ENCODE measurements around the gene YPEL5.

The YPEL5 gene

DNA sequence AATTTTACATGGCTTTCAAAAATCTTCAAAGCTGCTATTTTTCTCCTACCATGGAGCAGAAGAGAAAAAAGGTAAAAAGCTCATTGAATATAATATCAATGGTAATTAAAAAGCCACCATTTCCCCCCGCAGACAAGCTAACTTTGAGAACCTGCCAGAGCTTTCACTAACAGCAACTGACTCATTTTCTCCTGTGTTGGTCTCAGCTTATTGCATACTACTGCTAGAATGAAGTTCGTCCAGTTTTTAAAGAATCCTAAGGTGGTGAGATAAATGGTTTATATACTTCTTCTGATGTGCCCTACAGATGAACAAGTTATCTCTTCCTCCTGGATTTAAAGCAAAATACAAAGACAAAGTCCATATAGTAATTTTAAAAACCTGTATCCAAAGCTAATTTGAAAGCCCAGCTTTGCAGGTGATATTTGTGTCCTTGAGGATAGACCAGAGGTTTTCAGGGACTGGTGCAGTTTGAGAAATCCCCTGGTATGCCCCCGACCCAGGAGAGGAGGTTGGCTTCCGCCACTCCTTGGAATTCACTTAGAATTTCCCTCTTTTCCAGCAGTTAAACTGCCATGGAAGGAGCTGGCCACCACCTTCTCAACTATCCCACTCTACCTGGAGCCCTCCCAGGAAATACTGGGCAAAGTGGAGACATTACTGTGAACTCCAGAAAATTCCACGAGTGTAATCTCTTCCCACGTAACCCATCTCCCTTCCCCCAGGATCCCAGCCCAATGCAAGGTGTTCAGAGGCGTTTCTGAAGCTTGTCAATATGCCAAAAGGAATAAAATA is 17.5 kb downstream of the YPEL5 start:
- no peak for DNase-seq (ENCODE audit: low spot score)
- in situ Hi-C loops (cut with MboI; ENCODE audit: low sequenced_read_pairs, unreplicated experiment): no loop called here
- TF ChIP-seq, protein P1, sequence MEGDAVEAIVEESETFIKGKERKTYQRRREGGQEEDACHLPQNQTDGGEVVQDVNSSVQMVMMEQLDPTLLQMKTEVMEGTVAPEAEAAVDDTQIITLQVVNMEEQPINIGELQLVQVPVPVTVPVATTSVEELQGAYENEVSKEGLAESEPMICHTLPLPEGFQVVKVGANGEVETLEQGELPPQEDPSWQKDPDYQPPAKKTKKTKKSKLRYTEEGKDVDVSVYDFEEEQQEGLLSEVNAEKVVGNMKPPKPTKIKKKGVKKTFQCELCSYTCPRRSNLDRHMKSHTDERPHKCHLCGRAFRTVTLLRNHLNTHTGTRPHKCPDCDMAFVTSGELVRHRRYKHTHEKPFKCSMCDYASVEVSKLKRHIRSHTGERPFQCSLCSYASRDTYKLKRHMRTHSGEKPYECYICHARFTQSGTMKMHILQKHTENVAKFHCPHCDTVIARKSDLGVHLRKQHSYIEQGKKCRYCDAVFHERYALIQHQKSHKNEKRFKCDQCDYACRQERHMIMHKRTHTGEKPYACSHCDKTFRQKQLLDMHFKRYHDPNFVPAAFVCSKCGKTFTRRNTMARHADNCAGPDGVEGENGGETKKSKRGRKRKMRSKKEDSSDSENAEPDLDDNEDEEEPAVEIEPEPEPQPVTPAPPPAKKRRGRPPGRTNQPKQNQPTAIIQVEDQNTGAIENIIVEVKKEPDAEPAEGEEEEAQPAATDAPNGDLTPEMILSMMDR (IDR thresholded peaks at IDR 0.05; ENCODE audit: borderline replicate concordance, control extremely low read depth, extremely low read depth, insufficient read depth, missing control alignments): no peak

DNA sequence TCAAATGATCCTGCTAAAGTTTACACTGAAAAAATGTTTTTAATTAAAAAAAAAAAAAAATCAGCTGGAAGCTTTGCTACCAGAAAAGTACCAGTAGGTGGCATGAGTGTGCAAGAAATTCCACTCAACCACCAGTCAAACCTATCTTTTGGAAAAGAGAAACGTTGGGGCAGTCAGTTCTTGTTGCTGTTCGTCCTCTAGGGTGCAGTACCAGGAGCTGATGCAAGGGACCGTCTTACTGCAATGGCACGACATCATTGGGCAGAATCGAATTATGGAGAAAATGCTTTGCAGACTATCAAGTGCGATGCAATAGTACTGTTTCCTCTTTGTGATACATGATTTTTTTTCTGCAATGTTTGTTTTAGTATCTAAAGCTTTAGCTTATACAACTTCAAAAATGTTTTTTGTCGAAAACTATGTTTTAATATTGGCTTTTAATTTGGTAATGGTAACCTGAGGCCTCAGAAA is 18.3 kb downstream of the YPEL5 start:
- peak; percentile 77 for DNase-seq (ENCODE audit: low spot score)
- in situ Hi-C loops (cut with MboI; ENCODE audit: low sequenced_read_pairs, unreplicated experiment): loop anchor here (5.0 kb wide), 1 partner anchor 542 kb away; no protein-coding TSS in a partner anchor
- TF ChIP-seq, protein P1 (IDR thresholded peaks at IDR 0.05; ENCODE audit: borderline replicate concordance, control extremely low read depth, extremely low read depth, insufficient read depth, missing control alignments): peak; percentile 55

DNA sequence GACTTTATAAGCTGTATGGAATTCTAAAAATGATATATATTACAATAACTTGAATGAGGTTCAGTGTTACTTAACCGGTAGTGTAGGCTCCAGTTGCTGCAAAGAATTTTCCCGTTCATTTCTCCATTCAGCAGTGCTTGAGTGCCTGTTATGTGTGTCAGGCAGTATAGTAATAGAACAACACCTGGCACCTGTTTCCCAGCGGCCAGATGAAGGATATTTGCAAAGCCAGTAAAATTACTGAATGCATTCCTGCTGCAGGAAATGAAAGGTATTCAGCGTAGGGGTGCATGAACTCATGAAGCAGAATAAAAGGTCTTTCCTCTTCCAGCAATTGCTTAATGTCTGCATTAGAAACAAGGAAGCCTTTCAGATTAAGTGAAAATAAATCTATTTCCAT is 18.8 kb downstream of the YPEL5 start:
- DNase-seq (ENCODE audit: low spot score): no peak
- TF ChIP-seq, protein P1 (IDR thresholded peaks at IDR 0.05; ENCODE audit: borderline replicate concordance, control extremely low read depth, extremely low read depth, insufficient read depth, missing control alignments): no peak
- in situ Hi-C loops (cut with MboI; ENCODE audit: low sequenced_read_pairs, unreplicated experiment): loop anchor here (5.0 kb wide), 1 partner anchor 542 kb away; no protein-coding TSS in a partner anchor

DNA sequence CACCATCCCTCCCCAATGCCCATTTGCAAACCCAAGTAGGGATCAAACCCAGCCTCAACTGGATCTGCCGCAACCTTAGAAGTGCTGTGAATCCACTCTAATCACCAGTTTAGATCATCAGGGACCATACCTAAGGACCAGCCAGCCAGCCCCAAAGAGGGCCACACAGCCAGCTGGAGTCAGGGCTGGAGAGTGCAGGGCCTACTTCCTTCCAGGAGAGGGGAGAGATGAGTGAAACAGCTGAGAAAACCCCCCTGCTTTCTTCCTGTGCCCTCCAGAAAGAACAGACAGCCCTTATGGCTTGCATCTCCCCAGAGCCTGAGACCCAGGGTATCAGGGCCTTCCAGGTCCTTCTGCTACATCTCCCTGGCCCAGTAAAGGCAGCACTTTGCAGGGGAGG is 25.8 kb downstream of the YPEL5 start:
- TF ChIP-seq, protein P1 (IDR thresholded peaks at IDR 0.05; ENCODE audit: borderline replicate concordance, control extremely low read depth, extremely low read depth, insufficient read depth, missing control alignments): no peak
- in situ Hi-C loops (cut with MboI; ENCODE audit: low sequenced_read_pairs, unreplicated experiment): no loop called here

DNA sequence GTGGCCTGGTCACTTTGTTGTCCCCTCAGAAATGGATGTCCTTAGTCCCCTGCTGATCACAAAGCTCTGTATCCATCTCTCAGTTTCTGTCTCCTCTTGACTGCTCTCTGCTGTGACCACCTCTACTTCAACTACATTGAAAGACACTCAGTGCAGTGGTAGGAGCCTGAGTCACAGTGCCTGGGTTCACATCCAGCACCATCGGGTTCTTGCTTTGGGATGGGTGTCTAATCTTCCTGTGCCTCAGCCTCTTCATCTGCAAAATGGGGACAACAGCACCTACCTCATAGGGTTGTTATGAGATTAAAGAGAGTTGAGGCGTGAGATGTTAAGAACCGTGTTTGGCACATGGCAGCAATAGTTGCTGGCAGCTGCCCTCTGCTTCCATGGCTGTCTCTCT is 30.6 kb downstream of the YPEL5 start:
- DNase-seq (ENCODE audit: low spot score): no peak
- TF ChIP-seq, protein P1 (IDR thresholded peaks at IDR 0.05; ENCODE audit: borderline replicate concordance, control extremely low read depth, extremely low read depth, insufficient read depth, missing control alignments): no peak
- in situ Hi-C loops (cut with MboI; ENCODE audit: low sequenced_read_pairs, unreplicated experiment): no loop called here

More for the DNA sequence above, 25.8 kb downstream of the YPEL5 start:
- no peak for DNase-seq (ENCODE audit: low spot score)

DNA sequence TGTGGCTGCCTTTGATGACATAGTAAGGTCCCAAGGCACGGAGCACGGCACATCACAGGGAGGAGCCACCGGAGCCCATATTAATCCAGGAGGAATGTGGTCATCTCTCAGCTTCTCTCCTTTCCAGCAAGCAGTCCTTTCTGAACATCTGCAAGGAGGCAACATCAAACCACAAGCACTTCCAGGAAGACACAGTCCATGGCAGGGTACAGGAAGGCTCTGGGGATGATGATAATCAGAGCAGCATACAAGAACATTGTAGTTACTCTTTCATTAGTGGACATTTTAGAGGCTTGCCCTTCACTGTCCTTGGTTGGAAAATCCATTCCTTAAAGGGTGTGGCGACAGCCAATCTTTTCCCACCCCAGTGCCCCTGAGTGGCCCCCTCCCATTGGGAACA is 31.1 kb downstream of the YPEL5 start:
- in situ Hi-C loops (cut with MboI; ENCODE audit: low sequenced_read_pairs, unreplicated experiment): no loop called here
- TF ChIP-seq, protein P1 (IDR thresholded peaks at IDR 0.05; ENCODE audit: borderline replicate concordance, control extremely low read depth, extremely low read depth, insufficient read depth, missing control alignments): no peak
- DNase-seq (ENCODE audit: low spot score): no peak
